GM12892 (cell line): ENCODE results near the gene WASF1.
"Not testable (repeated sequence)": the region's sequence is repeated elsewhere in the genome, so short reads cannot be mapped to it uniquely, and the experiment has no call there.

Experiments
- DNase-seq: peaks from one replicate; pipeline ENCODE4 v3.0.0; 2011; ENCODE audit not compliant: insufficient read length
- FAIRE-seq: peaks from 2 replicates; lab custom pipeline; 2011; peaks lifted over from hg19 to GRCh38; lab: Jason Lieb, UNC
- POLR2A ChIP-seq: IDR thresholded peaks from 2 replicates; pipeline ENCODE4 v1.6.1; 2011; ENCODE audit warnings: low read depth, low read length, control low read depth
- POLR2AphosphoS5 ChIP-seq: IDR thresholded peaks from 2 replicates; pipeline ENCODE4 v1.6.1; 2011; ENCODE audit warnings: low read depth, low read length, control low read depth
- TAF1 ChIP-seq: IDR thresholded peaks from 2 replicates; pipeline ENCODE4 v1.6.1; 2011; ENCODE audit warnings: low read depth, mild to moderate bottlenecking, control low read depth, low read length, borderline replicate concordance

Gene WASF1

GRCh38 chr6:110140650-110141049 lies 38.8 kb downstream of the WASF1 start:
- DNase-seq = no peak
- TF ChIP-seq POLR2A = no peak
- no peak for TF ChIP-seq POLR2AphosphoS5
- TF ChIP-seq TAF1 = no peak
- no peak for FAIRE-seq

- TF ChIP-seq TAF1 (no peak), POLR2A (no peak), POLR2AphosphoS5 (no peak)
- FAIRE-seq (no peak), DNase-seq (no peak)
These were observed 40.4 kb downstream of the WASF1 start for GRCh38 chr6:110139052-110139451.

- DNase-seq (no peak), FAIRE-seq (no peak)
- TF ChIP-seq POLR2A = no peak
- no peak for TF ChIP-seq TAF1
- no peak for TF ChIP-seq POLR2AphosphoS5
These were observed 41.3 kb downstream of the WASF1 start for GRCh38 chr6:110137924-110138887.

GRCh38 chr6:110130362-110130761 lies 49.1 kb downstream of the WASF1 start:
- DNase-seq (no peak), FAIRE-seq (no peak)
- no peak for TF ChIP-seq POLR2AphosphoS5

- FAIRE-seq (no peak), DNase-seq (no peak)
- no peak for TF ChIP-seq POLR2A
- no peak for TF ChIP-seq POLR2AphosphoS5
- TF ChIP-seq TAF1 = no peak
These were observed 51.1 kb downstream of the WASF1 start for GRCh38 chr6:110128418-110128817.

- no peak for TF ChIP-seq POLR2A
- no peak for TF ChIP-seq POLR2AphosphoS5
- no peak for TF ChIP-seq TAF1
- no peak for DNase-seq
- FAIRE-seq = no peak
These were observed 54.1 kb downstream of the WASF1 start for GRCh38 chr6:110125361-110125760.

- not testable (repeated sequence) for FAIRE-seq, DNase-seq
These were observed 57.8 kb downstream of the WASF1 start for GRCh38 chr6:110121655-110122054.

GRCh38 chr6:110116258-110116657 lies 63.2 kb downstream of the WASF1 start:
- FAIRE-seq (no peak), DNase-seq (no peak)
- no peak for TF ChIP-seq TAF1
- TF ChIP-seq POLR2A = no peak
- no peak for TF ChIP-seq POLR2AphosphoS5

- DNase-seq (no peak), FAIRE-seq (no peak)
- TF ChIP-seq POLR2AphosphoS5 (no peak), POLR2A (no peak), TAF1 (no peak)
These were observed 65.5 kb downstream of the WASF1 start for GRCh38 chr6:110114004-110114403.

- no peak for TF ChIP-seq POLR2A
- TF ChIP-seq POLR2AphosphoS5 = no peak
- TF ChIP-seq TAF1 = no peak
- no peak for FAIRE-seq
These were observed 74.2 kb downstream of the WASF1 start for GRCh38 chr6:110105296-110105695.

GRCh38 chr6:110103260-110103659 lies 76.2 kb downstream of the WASF1 start:
- DNase-seq (no peak), FAIRE-seq (peak; percentile 17)
- no peak for TF ChIP-seq POLR2A
- no peak for TF ChIP-seq TAF1
- TF ChIP-seq POLR2AphosphoS5 = no peak

More at GRCh38 chr6:110105296-110105695, 74.2 kb downstream of the WASF1 start:
- DNase-seq = no peak

- DNase-seq (no peak), FAIRE-seq (no peak)
- no peak for TF ChIP-seq TAF1
- no peak for TF ChIP-seq POLR2A
- no peak for TF ChIP-seq POLR2AphosphoS5
These were observed 77.1 kb downstream of the WASF1 start for GRCh38 chr6:110102411-110102810.

GRCh38 chr6:110101885-110102284 lies 77.6 kb downstream of the WASF1 start:
- FAIRE-seq (peak; percentile 21), DNase-seq (no peak)
- no peak for TF ChIP-seq POLR2AphosphoS5
